SK-N-SH (cell line): ENCODE measurements around the gene HIPK1. TPM values are rescaled to one million over a fixed set of nuclear protein-coding genes. Genes with fewer than 3 reads are reported as not detected.
A peak's percentile ranks its signal among the peaks of the same experiment; 100 is the strongest.

Experiments used
- CTCF ChIA-PET: fragments of 300-600, 350-600 bp; formaldehyde crosslinking; extraction: SDS; loops from one replicate; lab custom pipeline; 2021; lab: Yijun Ruan, JAX
- POLR2A ChIA-PET: fragments of 350-600 bp; sonication (Branson Sonifier 250); formaldehyde crosslinking; extraction: SDS; loops from one replicate; lab custom pipeline; 2020; ENCODE audit warnings: antibody characterized with exemption, inconsistent platforms; lab: Yijun Ruan, JAX
- DNase-seq: peaks from one replicate; pipeline ENCODE4 v3.0.0; 2012
- H2AFZ ChIP-seq: fragments of 200-600 bp; sonication (generic); 2 replicates; pipeline ENCODE4 v1.8.1; 2016; ENCODE audit warnings: antibody characterized with exemption, mild to moderate bottlenecking, low read depth
- H3F3A ChIP-seq: fragments of 200-600 bp; sonication (generic); replicated peaks from 2 replicates; pipeline ENCODE3; 2016; ENCODE audit warnings: antibody characterized with exemption, mild to moderate bottlenecking; ENCODE audit not compliant: insufficient read depth
- H3K27ac ChIP-seq, 2 experiments: fragments of 200-500 bp in 1 of 2; fragments of 200-600 bp in 1 of 2; sonication (Bioruptor generic) in 1 of 2; sonication (generic), shearing (Covaris generic) in 1 of 2; 2 replicates each; pipeline versions ENCODE4 v1.5.1 to v1.6.1; 2014 to 2016; ENCODE audit warnings: low read depth in 2 of 2, inconsistent platforms in 1 of 2, low read length in 1 of 2, mild to moderate bottlenecking in 1 of 2, mixed read lengths in 1 of 2
- H3K27me3 ChIP-seq: fragments of 200-600 bp; sonication (generic), shearing (Covaris generic); 2 replicates; pipeline ENCODE4 v1.6.1; 2016; ENCODE audit warnings: mixed run types; ENCODE audit not compliant: insufficient read depth
- H3K36me3 ChIP-seq, 2 experiments: fragments of 200-500 bp in 1 of 2; fragments of 200-600 bp in 1 of 2; sonication (Bioruptor generic) in 1 of 2; sonication (generic) in 1 of 2; replicated peaks in 1 of 2; 2 replicates each; pipeline versions ENCODE3 to v1.5.1; 2014 to 2016; ENCODE audit warnings: low read length in 1 of 2, mild to moderate bottlenecking in 1 of 2; ENCODE audit not compliant: insufficient read depth in 2 of 2, control insufficient read depth in 1 of 2
- H3K4me1 ChIP-seq, 2 experiments: fragments of 200-500 bp in 1 of 2; fragments of 200-600 bp in 1 of 2; sonication (Bioruptor generic) in 1 of 2; sonication (generic), shearing (Covaris generic) in 1 of 2; 2 replicates each; pipeline versions ENCODE4 v1.5.1 to v1.6.1; 2014 to 2016; ENCODE audit warnings: low read depth in 1 of 2, low read length in 1 of 2, mixed run types in 1 of 2; ENCODE audit not compliant: insufficient read depth in 2 of 2, control insufficient read depth in 1 of 2
- H3K4me2 ChIP-seq: fragments of 200-600 bp; sonication (generic), shearing (Covaris generic); 2 replicates; pipeline ENCODE4 v1.6.1; 2017; ENCODE audit warnings: mixed run types
- H3K4me3 ChIP-seq, 2 experiments: fragments of 200-500 bp in 1 of 2; fragments of 200-600 bp in 1 of 2; sonication (Bioruptor generic) in 1 of 2; sonication (generic), shearing (Covaris generic) in 1 of 2; 2 replicates each; pipeline versions ENCODE4 v1.5.1 to v1.8.1; 2014 to 2016; ENCODE audit warnings: low read depth in 2 of 2, inconsistent platforms in 1 of 2, low read length in 1 of 2, mild to moderate bottlenecking in 1 of 2, mixed read lengths in 1 of 2, moderate library complexity in 1 of 2
- H3K79me2 ChIP-seq: fragments of 200-600 bp; sonication (generic); 2 replicates; pipeline ENCODE4 v1.8.1; 2017; ENCODE audit warnings: mild to moderate bottlenecking; ENCODE audit not compliant: insufficient read depth
- H3K9ac ChIP-seq: fragments of 200-600 bp; sonication (generic); 2 replicates; pipeline ENCODE4 v1.6.1; 2017; ENCODE audit warnings: mixed run types
- H3K9me2 ChIP-seq: fragments of 200-600 bp; sonication (generic); 2 replicates; pipeline ENCODE4 v1.6.1; 2017; ENCODE audit warnings: mixed run types
- H3K9me3 ChIP-seq: fragments of 200-600 bp; sonication (generic); 2 replicates; pipeline ENCODE4 v1.6.1; 2017; ENCODE audit warnings: mixed run types, mild to moderate bottlenecking, moderate library complexity
- H4K20me1 ChIP-seq: fragments of 200-600 bp; sonication (generic); 2 replicates; pipeline ENCODE4 v1.6.1; 2017; ENCODE audit warnings: mild to moderate bottlenecking, mixed run types; ENCODE audit not compliant: insufficient read depth
- ELF1 ChIP-seq: IDR thresholded peaks from 2 replicates; pipeline ENCODE4 v1.4.0; 2012
- EZH2phosphoT487 ChIP-seq: fragments of 200-600 bp; sonication (generic); IDR thresholded peaks from 2 replicates; pipeline ENCODE4 v1.6.1; 2017; ENCODE audit warnings: low read depth, mixed run types, mild to moderate bottlenecking, antibody characterized with exemption, moderate library complexity, borderline replicate concordance
- FOSL2 ChIP-seq: IDR thresholded peaks from 2 replicates; pipeline ENCODE4 v1.4.0; 2012; ENCODE audit warnings: low read depth, mild to moderate bottlenecking, moderate library complexity, borderline replicate concordance
- GATA2 ChIP-seq: sonication (generic); formaldehyde crosslinking; IDR thresholded peaks from 2 replicates; pipeline ENCODE4 v1.5.0; 2020; ENCODE audit warnings: mild to moderate bottlenecking, missing genetic modification reagents
- JUND ChIP-seq: IDR thresholded peaks from 2 replicates; pipeline ENCODE4 v1.4.0; 2012
- MAX ChIP-seq: IDR thresholded peaks from 2 replicates; pipeline ENCODE4 v1.4.0; 2012; ENCODE audit warnings: low read depth
- MEF2A ChIP-seq: IDR thresholded peaks from 2 replicates; pipeline ENCODE4 v1.4.0; 2012; ENCODE audit warnings: low read depth, borderline replicate concordance
- MXI1 ChIP-seq: IDR thresholded peaks from 2 replicates; pipeline ENCODE4 v1.6.1; 2012; ENCODE audit warnings: mild to moderate bottlenecking, low read depth, low read length, improper control_type of control experiment
- NFIC ChIP-seq: IDR thresholded peaks from 2 replicates; pipeline ENCODE4 v1.4.0; 2012; ENCODE audit warnings: borderline replicate concordance
- PBX3 ChIP-seq: IDR thresholded peaks from 2 replicates; pipeline ENCODE4; 2012
- RAD21 ChIP-seq: IDR thresholded peaks from 2 replicates; pipeline ENCODE4 v1.6.1; 2012; ENCODE audit warnings: mild to moderate bottlenecking, low read length
- RXRA ChIP-seq: IDR thresholded peaks from 2 replicates; pipeline ENCODE4 v1.4.0; 2012; ENCODE audit warnings: low read depth, mild to moderate bottlenecking, borderline replicate concordance
- TCF12 ChIP-seq: IDR thresholded peaks from 2 replicates; pipeline ENCODE4 v1.4.0; 2012
- TEAD4 ChIP-seq: IDR thresholded peaks from 2 replicates; pipeline ENCODE4 v1.4.0; 2012; ENCODE audit warnings: mild to moderate bottlenecking, borderline replicate concordance; ENCODE audit not compliant: insufficient read depth
- USF1 ChIP-seq: IDR thresholded peaks from 2 replicates; pipeline ENCODE4 v1.4.0; 2012; ENCODE audit warnings: low read depth, borderline replicate concordance
- YY1 ChIP-seq: IDR thresholded peaks from 2 replicates; pipeline ENCODE4 v1.4.0; 2012; ENCODE audit warnings: low read depth, mild to moderate bottlenecking
- ZBTB33 ChIP-seq: IDR thresholded peaks from 2 replicates; pipeline ENCODE4 v1.4.0; 2012; ENCODE audit warnings: low read depth, borderline replicate concordance
- WGBS: methylation state at CpG from one replicate; pipeline ENCODE4 v1.1.6; 2017; ENCODE audit warnings: low lambda C conversion rate; 5-methylcytosine and 5-hydroxymethylcytosine counted together
- polyA plus RNA-seq, 3 experiments: library from polyadenylated mRNA; depleted of rRNA; stranded (reverse); fragments of >200 nt; gene quantifications; 2 replicates each; pipeline ENCODE4 v1.2.3, GENCODE V29; 2012

HIPK1 gene
- polyA plus RNA-seq, 1 of the 3 experiments (the other 2 are of a cell fraction) = 7.1 TPM

GRCh38 chr1:114010433-114011184 is 81.5 kb downstream of the HIPK1 start:
- peaks cover 0 to 7% of the 10 kb centered on the region in 2 experiments; a peak in 2 of 4 replicates for H3K4me1 ChIP-seq
- H3K36me3 ChIP-seq = no peaks in the 10 kb centered on the region
- H4K20me1 ChIP-seq = no peaks in the 10 kb centered on the region
- H3K9me3 ChIP-seq = no peaks in the 10 kb centered on the region
- no peak overlapping the region for H3K9ac ChIP-seq
- H2AFZ ChIP-seq = no peak overlapping the region
- H3K4me3 ChIP-seq = no peak overlapping the region
- no peaks in the 10 kb centered on the region for H3K79me2 ChIP-seq
- TF ChIP-seq PBX3 (no peak), ELF1 (no peak), JUND (no peak), EZH2phosphoT487 (no peak), FOSL2 (no peak), ZBTB33 (no peak), MAX (no peak), MXI1 (no peak)
- H3K9me2 ChIP-seq = no peaks in the 10 kb centered on the region
- WGBS = 80% methylated on average over 9 of the region's 9 CpGs
- H3F3A ChIP-seq = no peaks in the 10 kb centered on the region
- no peak for DNase-seq
- H3K27ac ChIP-seq = no peak overlapping the region
- ChIA-PET CTCF (interaction anchor here (1.2 to 2.8 kb wide), 3 partner anchors 9 to 272 kb away, joined by 3 to 8 read pairs (median 7); partner anchors contain the start of gene OLFML3), POLR2A (no interaction called here)
- no peaks in the 10 kb centered on the region for H3K27me3 ChIP-seq
- H3K4me2 ChIP-seq = no peak overlapping the region

GRCh38 chr1:114011796-114012195 is 82.7 kb downstream of the HIPK1 start:
- ChIA-PET POLR2A (no interaction called here), CTCF (interaction anchor here (1.4 kb wide), 1 partner anchor 15 kb away, joined by 4 read pairs; no protein-coding TSS in a partner anchor)

More at GRCh38 chr1:114011796-114012195, 82.7 kb downstream of the HIPK1 start:
- Histone ChIP-seq H3K4me2 (no peak overlapping the region), H3K9me3 (no peaks in the 10 kb centered on the region), H3F3A (no peaks in the 10 kb centered on the region), H3K36me3 (no peaks in the 10 kb centered on the region), H3K79me2 (no peaks in the 10 kb centered on the region), H3K9me2 (no peaks in the 10 kb centered on the region)
- no peak for DNase-seq
- TF ChIP-seq MEF2A (peak; percentile 53; the same call in 1 of the 2 replicates), TEAD4 (no peak), RAD21 (no peak), USF1 (no peak), NFIC (no peak), TCF12 (peak; percentile 78), YY1 (no peak), GATA2 (CRISPR knock-in tag) (no peak), RXRA (peak; percentile 61; the same call in 1 of the 2 replicates), PBX3 (no peak)
- TF ChIP-seq, all 33 proteins: peak for 3
- H3K27ac ChIP-seq = no peak overlapping the region
- H3K4me1 ChIP-seq = peaks cover 0 to 7% of the 10 kb centered on the region in 2 experiments; a peak in 2 of 4 replicates
- H4K20me1 ChIP-seq = no peaks in the 10 kb centered on the region
- no peak overlapping the region for H2AFZ ChIP-seq
- no peaks in the 10 kb centered on the region for H3K27me3 ChIP-seq
- H3K4me3 ChIP-seq = no peak overlapping the region
- H3K9ac ChIP-seq = no peak overlapping the region
